A549 (cell line): ENCODE results near the gene GRK5.

Experiments
- CTCF ChIP-seq: fragments of >200 bp; sonication (Bioruptor Twin); formaldehyde crosslinking; IDR thresholded peaks from 3 replicates; pipeline ENCODE4 v1.5.1; 2016
- EP300 ChIP-seq, 2 experiments: fragments of >200 bp; sonication (Bioruptor Twin); formaldehyde crosslinking; IDR thresholded peaks; 2 replicates in 1 of 2; 3 replicates in 1 of 2; pipeline ENCODE4 v1.6.1; 2016 to 2017
- HDAC2 ChIP-seq: fragments of 200-600 bp; sonication (generic); IDR thresholded peaks from 2 replicates; pipeline ENCODE4 v1.6.1; 2016
- KDM1A ChIP-seq: fragments of 200-600 bp; sonication (generic); IDR thresholded peaks from 2 replicates; pipeline ENCODE4 v1.6.1; 2016; ENCODE audit warnings: low read depth, mild to moderate bottlenecking
- NPAS2 ChIP-seq: fragments of 250-450 bp; sonication (Bioruptor Pico); IDR thresholded peaks from 2 replicates; pipeline ENCODE4 v1.8.0; 2022; ENCODE audit warnings: mild to moderate bottlenecking, moderate library complexity, borderline replicate concordance
- POLR2A ChIP-seq: IDR thresholded peaks from 2 replicates; pipeline ENCODE4 v1.6.1; 2012; ENCODE audit warnings: mild to moderate bottlenecking, low read length
- POLR2AphosphoS2 ChIP-seq: conservative IDR thresholded peaks from 2 replicates; pipeline ENCODE4 v1.6.1; 2012; ENCODE audit warnings: low read length, improper control_type of control experiment, inconsistent platforms
- REST ChIP-seq: fragments of 200-600 bp; sonication (generic); IDR thresholded peaks from 2 replicates; pipeline ENCODE4 v1.6.1; 2016; ENCODE audit warnings: antibody characterized with exemption, mild to moderate bottlenecking, moderate library complexity
- SMC3 ChIP-seq: fragments of >200 bp; sonication (Bioruptor Twin); formaldehyde crosslinking; IDR thresholded peaks from 3 replicates; pipeline ENCODE4 v1.6.1; 2018; ENCODE audit warnings: inconsistent platforms

GRCh38 chr10:119211176-119211575 is 3.8 kb downstream of the GRK5 start:
- TF ChIP-seq CTCF, result no peak
- no peak for TF ChIP-seq NPAS2 (CRISPR knock-in tag)
- TF ChIP-seq POLR2A, result no peak
- no peak for TF ChIP-seq EP300 (IDR thresholded peaks at IDR 0.05)
- TF ChIP-seq HDAC2, result no peak
- TF ChIP-seq REST, result no peak
- TF ChIP-seq KDM1A, result no peak
- no peak for TF ChIP-seq POLR2AphosphoS2
- TF ChIP-seq SMC3, result no peak
